NB4 (cell line): ENCODE results near the gene SLC25A38.

Experiments used
- CTCF ChIP-seq: IDR thresholded peaks from one replicate; pipeline ENCODE4 v1.5.1; 2012; ENCODE audit warnings: low read depth, low read length
- POLR2A ChIP-seq: IDR thresholded peaks from 2 replicates; pipeline ENCODE4 v1.6.1; 2011; ENCODE audit warnings: mild to moderate bottlenecking; ENCODE audit not compliant: insufficient read length; ENCODE audit errors: extremely low read depth

- TF ChIP-seq CTCF (no peak), POLR2A (no peak)
These were observed 52.0 kb downstream of the SLC25A38 start for GRCh38 chr3:39435006-39435748.
